Stimulated activated CD4-positive, alpha-beta T cell treated with anti-CD3 and anti-CD28 coated beads, Interleukin-1b, Interleukin-23, amount 100 ng/mL, for 4 hours (primary cell): ENCODE data around the gene IKBKE.

Source experiments
- DNase-seq, 2 donors: peaks; one replicate each; pipeline ENCODE4 v3.0.0-alpha.2; 2020; ENCODE audit warnings: low read depth in 2 of 2

Gene IKBKE

GRCh38 chr1:206512058-206512850 lies 42.0 kb downstream of the IKBKE start:
- DNase-seq = no peak

GRCh38 chr1:206512851-206513180 lies 42.5 kb downstream of the IKBKE start:
- no peak for DNase-seq

- no peak for DNase-seq
Measured at GRCh38 chr1:206513312-206514111, 43.2 kb downstream of the IKBKE start.

- no peak for DNase-seq
Measured at GRCh38 chr1:206514813-206515387, 44.6 kb downstream of the IKBKE start.

- no peak for DNase-seq
Measured at GRCh38 chr1:206516728-206516990, 46.4 kb downstream of the IKBKE start.

GRCh38 chr1:206517784-206518183 lies 47.5 kb downstream of the IKBKE start:
- DNase-seq = no peak

- no peak for DNase-seq
Measured at GRCh38 chr1:206518206-206518605, 47.9 kb downstream of the IKBKE start.

GRCh38 chr1:206518743-206519142 lies 48.5 kb downstream of the IKBKE start:
- DNase-seq = no peak

GRCh38 chr1:206521127-206521526 lies 50.9 kb downstream of the IKBKE start:
- DNase-seq = no peak

- DNase-seq = no peak
Measured at GRCh38 chr1:206521694-206522402, 51.6 kb downstream of the IKBKE start.

- DNase-seq = no peak
Measured at GRCh38 chr1:206524739-206525364, 54.6 kb downstream of the IKBKE start.

GRCh38 chr1:206526064-206526911 lies 56.0 kb downstream of the IKBKE start:
- no peak for DNase-seq

- DNase-seq = no peak
Measured at GRCh38 chr1:206529425-206529824, 59.1 kb downstream of the IKBKE start.

- no peak for DNase-seq
Measured at GRCh38 chr1:206532368-206532767, 62.1 kb downstream of the IKBKE start.

- DNase-seq = no peak
Measured at GRCh38 chr1:206534552-206534951, 64.3 kb downstream of the IKBKE start.

- DNase-seq = no peak
Measured at GRCh38 chr1:206535853-206536188, 65.5 kb downstream of the IKBKE start.

GRCh38 chr1:206537141-206537540 lies 66.9 kb downstream of the IKBKE start:
- no peak for DNase-seq

- no peak for DNase-seq
Measured at GRCh38 chr1:206538086-206538770, 68.0 kb downstream of the IKBKE start.

- DNase-seq = no peak
Measured at GRCh38 chr1:206538901-206539640, 68.8 kb downstream of the IKBKE start.
